Calu3 (cell line): ENCODE measurements around the gene PKP4. TPM values are rescaled to one million over a fixed set of nuclear protein-coding genes. Genes with fewer than 3 reads are reported as not detected.

ENCODE experiments used
- BruUV-seq: library from RNA; stranded (reverse); fragments of 400-500 nt; replicated peaks from 2 replicates; lab custom pipeline; 2021; lab: Mats Ljungman, UMichigan
- CTCF ChIA-PET: fragments of 300-600 bp; sonication (Branson Sonifier 250); formaldehyde crosslinking; loops from one replicate; lab custom pipeline; 2022; ENCODE audit warnings: antibody characterized with exemption; lab: Charles Lee
- DNase-seq: peaks from one replicate; pipeline ENCODE4 v3.0.0; 2022
- H3K27ac Mint-ChIP-seq: one replicate; pipeline ENCODE4 v1.8.0; 2022; ENCODE audit warnings: mixed read lengths; ENCODE audit not compliant: unreplicated experiment
- H3K27me3 Mint-ChIP-seq: one replicate; pipeline ENCODE4 v1.8.0; 2022; ENCODE audit warnings: mixed read lengths; ENCODE audit not compliant: unreplicated experiment
- H3K36me3 Mint-ChIP-seq: one replicate; pipeline ENCODE4 v1.8.0; 2022; ENCODE audit warnings: mild to moderate bottlenecking, moderate library complexity, mixed read lengths; ENCODE audit not compliant: insufficient read depth, unreplicated experiment
- H3K4me1 Mint-ChIP-seq: one replicate; pipeline ENCODE4 v1.8.0; 2022; ENCODE audit warnings: mild to moderate bottlenecking, low read depth, mixed read lengths; ENCODE audit not compliant: unreplicated experiment
- H3K4me3 Mint-ChIP-seq: one replicate; pipeline ENCODE4 v1.8.0; 2022; ENCODE audit warnings: mild to moderate bottlenecking, low read depth, moderate library complexity, mixed read lengths; ENCODE audit not compliant: unreplicated experiment
- H3K9me3 Mint-ChIP-seq: one replicate; pipeline ENCODE4 v1.8.0; 2022; ENCODE audit warnings: low read depth, mixed read lengths; ENCODE audit not compliant: unreplicated experiment
- CTCF ChIP-seq: fragments of 200-600 bp; IDR thresholded peaks from one replicate; pipeline ENCODE4 v1.8.0; 2022; ENCODE audit warnings: antibody characterized with exemption; ENCODE audit not compliant: unreplicated experiment
- intact Hi-C: fragments of 100-400 bp; cut with micrococcal nuclease; formaldehyde crosslinking; loops from one replicate; pipeline ENCODE4 v1.10.0; 2022; ENCODE audit not compliant: unreplicated experiment
- total RNA-seq: library from RNA; stranded (reverse); gene quantifications from 2 replicates; pipeline ENCODE4 v1.2.3, GENCODE V29; 2022

PKP4 gene
- total RNA-seq, 1 experiment from 2014 or later = 137 TPM

DNA sequence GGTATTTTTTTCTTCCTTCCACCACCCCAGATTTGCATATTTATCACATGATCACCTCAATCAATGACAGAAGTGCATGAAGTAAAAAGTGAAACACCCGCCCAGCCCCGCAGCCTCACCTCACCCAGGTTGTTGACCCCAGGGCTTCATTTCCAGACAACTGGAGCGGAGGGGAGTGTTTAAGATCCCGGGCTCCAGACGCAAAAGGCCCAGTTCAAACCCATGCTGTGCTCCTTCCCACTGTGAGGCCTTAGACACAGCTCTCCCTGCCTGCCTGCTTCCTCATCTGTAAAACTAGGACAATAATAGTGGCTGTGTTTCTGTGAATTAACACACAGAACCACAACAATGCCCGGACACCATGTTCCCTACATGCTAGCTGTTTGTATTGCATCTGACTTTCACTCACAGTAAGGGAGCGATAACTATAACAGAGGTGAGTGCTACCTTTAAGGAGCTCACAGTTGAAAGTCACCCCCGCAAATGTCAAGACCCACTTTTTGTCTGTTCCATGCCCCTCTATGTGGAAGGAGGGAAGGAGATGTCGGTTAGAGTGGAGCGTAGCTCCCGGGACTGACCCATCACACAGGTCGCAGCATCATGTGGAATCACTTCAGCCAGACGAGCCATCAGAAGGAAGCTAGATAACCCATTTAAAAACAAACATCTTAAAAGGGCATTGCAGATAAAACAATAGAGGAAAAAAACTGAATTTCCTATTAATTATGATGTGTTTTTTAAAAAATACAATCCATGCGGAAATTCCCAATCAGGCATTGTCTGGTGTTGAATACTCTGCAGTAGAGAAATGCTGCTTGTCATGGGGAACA is 260.8 kb downstream of the PKP4 start:
- CTCF ChIA-PET = no interaction called here
- peaks cover 12% of the 10 kb centered on the region for H3K9me3 Mint-ChIP-seq
- DNase-seq = no peak
- no peak for TF ChIP-seq CTCF
- no peak overlapping the region for H3K4me3 Mint-ChIP-seq
- intact Hi-C loops = no loop called here
- H3K27ac Mint-ChIP-seq = no peak overlapping the region
- H3K27me3 Mint-ChIP-seq = no peaks in the 10 kb centered on the region
- no TSS peak for BruUV-seq
- no peaks in the 10 kb centered on the region for H3K36me3 Mint-ChIP-seq
- peaks cover 21% of the 10 kb centered on the region for H3K4me1 Mint-ChIP-seq

- H3K9me3 Mint-ChIP-seq = peaks cover 8% of the 10 kb centered on the region
- CTCF ChIA-PET = no interaction called here
- BruUV-seq = no TSS peak
These were observed 261.4 kb downstream of the PKP4 start for GRCh38 chr2:158718196-158718585.

DNA sequence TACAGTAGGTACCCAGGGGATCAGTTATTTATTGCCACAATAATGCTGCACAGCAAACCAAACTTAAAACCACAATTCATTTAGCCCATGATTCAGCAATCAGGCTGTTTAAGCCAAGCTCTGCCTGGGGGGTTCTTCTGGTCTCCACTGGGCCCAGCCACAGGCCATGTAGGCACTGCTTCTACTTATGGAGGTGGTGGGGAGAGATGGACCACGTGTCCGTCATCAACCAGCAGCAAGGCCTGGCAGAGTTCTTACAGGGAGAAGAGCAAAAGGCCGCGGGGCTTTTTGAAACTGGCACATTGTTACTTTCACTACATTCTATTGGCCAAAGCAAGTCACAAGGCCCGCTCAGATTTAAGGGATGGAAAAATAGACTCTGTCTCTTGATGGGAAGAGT is 262.1 kb downstream of the PKP4 start:
- CTCF ChIA-PET = no interaction called here
- H3K36me3 Mint-ChIP-seq = peaks cover under 1% of the 10 kb centered on the region
- H3K4me1 Mint-ChIP-seq = peaks cover 18% of the 10 kb centered on the region
- BruUV-seq = no TSS peak
- intact Hi-C loops = no loop called here
- no peaks in the 10 kb centered on the region for H3K27me3 Mint-ChIP-seq
- TF ChIP-seq CTCF = no peak
- H3K4me3 Mint-ChIP-seq = no peak overlapping the region
- H3K9me3 Mint-ChIP-seq = peaks cover 3% of the 10 kb centered on the region
- no peak for DNase-seq
- H3K27ac Mint-ChIP-seq = no peak overlapping the region

More at GRCh38 chr2:158718196-158718585, 261.4 kb downstream of the PKP4 start:
- intact Hi-C loops = no loop called here
- H3K27me3 Mint-ChIP-seq = no peaks in the 10 kb centered on the region
- TF ChIP-seq CTCF = no peak
- no peak overlapping the region for H3K4me3 Mint-ChIP-seq
- H3K4me1 Mint-ChIP-seq = peaks cover 19% of the 10 kb centered on the region
- no peak overlapping the region for H3K27ac Mint-ChIP-seq
- no peak for DNase-seq
- no peaks in the 10 kb centered on the region for H3K36me3 Mint-ChIP-seq

- CTCF ChIA-PET = no interaction called here
- Mint-ChIP-seq H3K36me3 (peaks cover 6% of the 10 kb centered on the region), H3K27me3 (no peaks in the 10 kb centered on the region), H3K9me3 (no peaks in the 10 kb centered on the region), H3K4me3 (no peak overlapping the region), H3K4me1 (peaks cover 21% of the 10 kb centered on the region), H3K27ac (no peak overlapping the region)
- no TSS peak for BruUV-seq
- DNase-seq = no peak
- intact Hi-C loops = no loop called here
- TF ChIP-seq CTCF = no peak
These were observed 262.7 kb downstream of the PKP4 start for GRCh38 chr2:158719403-158719802.
